ENCODE data around the gene SOWAHC. TPM values are rescaled to one million over a fixed set of nuclear protein-coding genes. Genes with fewer than 3 reads are reported as not detected.
A peak's percentile ranks its signal among the peaks of the same experiment; 100 is the strongest.

SOWAHC gene
- total RNA-seq, 1 donor from 2014 or later: 19.9 TPM

DNA sequence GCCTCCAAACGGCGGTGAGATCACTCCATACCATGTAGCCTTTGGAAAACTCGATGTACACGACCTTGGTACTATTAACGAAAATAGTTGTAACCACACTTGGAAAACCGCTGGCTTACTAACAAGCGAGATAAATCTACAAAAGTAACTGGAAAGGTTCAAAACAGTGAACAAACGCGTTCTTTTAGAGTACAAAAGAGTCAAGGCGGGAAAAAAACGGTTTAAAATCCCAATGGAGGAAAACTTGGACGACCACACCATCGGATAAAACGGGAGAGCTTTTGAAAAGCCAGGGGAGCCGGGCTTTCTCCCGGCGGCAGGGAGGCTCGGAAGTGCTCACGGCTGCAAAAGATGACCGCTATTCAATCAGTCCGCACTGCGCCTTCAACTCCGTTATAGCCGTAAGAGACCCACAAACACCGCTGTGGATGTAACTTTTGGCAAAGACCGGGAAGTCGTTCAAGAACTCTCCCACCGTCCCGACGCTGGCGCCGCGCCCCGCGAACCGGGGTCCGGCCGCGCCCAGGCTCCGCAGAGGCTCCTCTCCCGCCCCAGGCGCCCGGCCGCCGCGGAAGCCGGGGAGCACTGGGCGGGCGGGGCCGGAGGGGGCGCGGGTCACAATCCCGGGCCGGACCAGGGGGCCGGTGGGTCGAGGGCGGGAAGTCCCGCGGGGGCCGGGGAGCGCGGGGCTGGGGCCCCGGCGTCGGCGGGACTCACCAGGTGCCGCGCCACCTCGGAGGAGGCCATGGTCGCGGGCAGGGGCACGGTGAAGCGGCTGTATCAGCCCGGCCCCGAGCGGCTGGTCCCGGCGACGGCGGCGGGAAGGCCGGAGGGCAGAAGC lies 863 bp upstream of the SOWAHC start:
- Histone ChIP-seq H3K36me3 (no peaks in the 10 kb centered on the region), H3K4me3 (peak overlapping the region; percentile 62), H3K27me3 (no peaks in the 10 kb centered on the region), H3K9me3 (no peaks in the 10 kb centered on the region), H3K27ac (peak overlapping the region; percentile 93), H3K4me1 (peaks cover 35% of the 10 kb centered on the region)
- ATAC-seq (peak; percentile 58), DNase-seq (no peak)
- intact Hi-C loops (cut with DNase I): no loop called here
- TF ChIP-seq, protein P1, sequence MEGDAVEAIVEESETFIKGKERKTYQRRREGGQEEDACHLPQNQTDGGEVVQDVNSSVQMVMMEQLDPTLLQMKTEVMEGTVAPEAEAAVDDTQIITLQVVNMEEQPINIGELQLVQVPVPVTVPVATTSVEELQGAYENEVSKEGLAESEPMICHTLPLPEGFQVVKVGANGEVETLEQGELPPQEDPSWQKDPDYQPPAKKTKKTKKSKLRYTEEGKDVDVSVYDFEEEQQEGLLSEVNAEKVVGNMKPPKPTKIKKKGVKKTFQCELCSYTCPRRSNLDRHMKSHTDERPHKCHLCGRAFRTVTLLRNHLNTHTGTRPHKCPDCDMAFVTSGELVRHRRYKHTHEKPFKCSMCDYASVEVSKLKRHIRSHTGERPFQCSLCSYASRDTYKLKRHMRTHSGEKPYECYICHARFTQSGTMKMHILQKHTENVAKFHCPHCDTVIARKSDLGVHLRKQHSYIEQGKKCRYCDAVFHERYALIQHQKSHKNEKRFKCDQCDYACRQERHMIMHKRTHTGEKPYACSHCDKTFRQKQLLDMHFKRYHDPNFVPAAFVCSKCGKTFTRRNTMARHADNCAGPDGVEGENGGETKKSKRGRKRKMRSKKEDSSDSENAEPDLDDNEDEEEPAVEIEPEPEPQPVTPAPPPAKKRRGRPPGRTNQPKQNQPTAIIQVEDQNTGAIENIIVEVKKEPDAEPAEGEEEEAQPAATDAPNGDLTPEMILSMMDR (IDR thresholded peaks at IDR 0.05): no peak

DNA sequence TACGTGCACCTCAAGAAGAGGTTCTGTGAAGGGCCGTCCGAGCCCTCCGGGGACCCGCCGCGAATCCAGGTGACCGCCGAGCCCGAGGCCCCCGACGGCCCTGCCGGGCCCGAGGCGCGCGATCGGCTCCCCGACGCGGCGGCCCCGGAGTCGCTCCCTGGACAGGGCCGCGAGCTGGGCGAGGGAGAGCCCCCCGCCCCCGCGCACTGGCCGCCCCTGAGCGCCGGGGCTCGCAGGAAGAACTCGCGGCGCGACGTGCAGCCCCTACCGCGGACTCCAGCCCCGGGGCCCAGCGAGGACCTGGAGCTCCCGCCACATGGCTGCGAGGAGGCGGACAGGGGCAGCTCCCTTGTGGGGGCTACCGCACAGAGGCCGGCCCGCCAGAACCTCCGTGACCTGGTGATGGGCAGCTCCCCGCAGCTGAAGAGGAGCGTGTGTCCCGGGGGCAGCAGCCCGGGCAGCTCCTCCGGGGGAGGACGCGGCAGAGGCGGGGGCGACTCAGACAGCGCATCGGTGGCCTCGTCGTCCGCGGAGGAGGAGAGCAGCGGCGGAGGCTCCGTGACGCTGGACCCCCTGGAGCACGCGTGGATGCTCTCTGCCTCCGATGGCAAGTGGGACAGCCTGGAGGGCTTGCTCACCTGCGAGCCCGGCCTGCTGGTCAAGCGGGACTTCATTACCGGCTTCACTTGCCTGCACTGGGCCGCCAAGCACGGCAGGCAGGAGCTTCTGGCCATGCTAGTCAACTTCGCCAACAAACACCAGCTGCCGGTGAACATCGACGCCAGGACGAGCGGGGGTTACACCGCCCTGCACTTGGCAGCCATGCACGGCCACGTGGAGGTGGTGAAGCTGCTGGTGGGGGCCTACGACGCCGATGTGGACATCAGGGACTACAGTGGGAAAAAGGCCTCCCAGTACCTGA lies 812 bp downstream of the SOWAHC start:
- TF ChIP-seq, protein P1 (IDR thresholded peaks at IDR 0.05): no peak
- peak overlapping the region; percentile 62 for H3K4me3 ChIP-seq
- no peaks in the 10 kb centered on the region for H3K9me3 ChIP-seq
- DNase-seq: peak; percentile 77
- ATAC-seq: peak; percentile 0
- intact Hi-C loops (cut with DNase I): no loop called here
- peaks cover 28% of the 10 kb centered on the region for H3K4me1 ChIP-seq
- peaks cover 4% of the 10 kb centered on the region for H3K36me3 ChIP-seq
- no peaks in the 10 kb centered on the region for H3K27me3 ChIP-seq
- H3K27ac ChIP-seq: peak overlapping the region; percentile 93

DNA sequence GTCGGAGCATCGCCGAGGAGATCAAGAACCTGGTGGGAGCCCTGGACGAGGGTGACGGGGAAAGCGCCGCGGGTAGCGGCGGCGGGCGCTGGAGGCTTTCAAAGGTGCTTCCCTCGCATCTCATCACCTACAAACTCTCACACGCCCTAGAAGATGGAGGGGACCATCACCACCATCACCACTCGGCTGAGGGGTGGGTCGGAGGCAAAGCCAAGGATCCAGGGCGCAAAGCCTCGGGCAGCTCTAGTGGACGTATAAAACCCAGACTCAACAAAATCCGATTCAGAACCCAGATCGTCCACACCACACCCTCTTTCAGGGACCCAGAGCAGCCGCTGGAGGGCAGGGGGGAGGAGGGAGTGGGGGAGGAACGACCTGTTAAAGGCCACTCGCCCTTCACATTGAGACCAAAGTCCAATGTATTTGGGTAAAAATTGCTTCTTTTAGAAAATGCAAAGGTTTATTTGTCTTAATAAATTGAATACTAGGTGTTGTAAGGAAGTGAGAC lies 1.5 kb downstream of the SOWAHC start:
- TF ChIP-seq, protein P1 (IDR thresholded peaks at IDR 0.05): no peak
- H3K9me3 ChIP-seq: no peaks in the 10 kb centered on the region
- intact Hi-C loops (cut with DNase I): no loop called here
- H3K27me3 ChIP-seq: no peaks in the 10 kb centered on the region
- H3K4me1 ChIP-seq: peaks cover 28% of the 10 kb centered on the region
- peak overlapping the region; percentile 62 for H3K4me3 ChIP-seq
- ATAC-seq (no peak), DNase-seq (no peak)
- H3K36me3 ChIP-seq: peaks cover 4% of the 10 kb centered on the region
- H3K27ac ChIP-seq: no peak overlapping the region

DNA sequence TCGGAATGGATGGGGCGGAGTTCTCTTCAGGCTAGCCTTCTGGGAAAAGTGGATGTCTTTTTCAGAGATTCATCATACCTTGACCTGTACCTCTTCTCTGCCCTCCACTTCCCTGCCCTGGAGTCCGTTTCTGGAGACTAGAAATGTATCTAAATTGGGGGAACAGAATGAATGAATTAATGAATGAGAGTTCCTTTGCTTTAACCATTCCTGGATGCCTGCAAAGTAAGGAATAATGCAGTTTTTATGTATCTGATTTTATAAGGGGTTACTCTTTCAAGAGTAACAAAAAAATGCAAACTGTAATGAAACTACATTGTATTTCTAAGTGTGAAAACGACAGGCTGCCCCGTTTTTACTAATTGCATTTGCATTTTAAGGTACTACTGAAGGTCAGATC lies 2.0 kb downstream of the SOWAHC start:
- DNase-seq: no peak
- intact Hi-C loops (cut with DNase I): no loop called here
- H3K36me3 ChIP-seq: peaks cover 4% of the 10 kb centered on the region
- H3K4me1 ChIP-seq: peaks cover 28% of the 10 kb centered on the region
- no peaks in the 10 kb centered on the region for H3K9me3 ChIP-seq
- no peaks in the 10 kb centered on the region for H3K27me3 ChIP-seq
- TF ChIP-seq, protein P1 (IDR thresholded peaks at IDR 0.05): no peak
- H3K4me3 ChIP-seq: peak overlapping the region; percentile 62
- no peak overlapping the region for H3K27ac ChIP-seq
- ATAC-seq: no peak

DNA sequence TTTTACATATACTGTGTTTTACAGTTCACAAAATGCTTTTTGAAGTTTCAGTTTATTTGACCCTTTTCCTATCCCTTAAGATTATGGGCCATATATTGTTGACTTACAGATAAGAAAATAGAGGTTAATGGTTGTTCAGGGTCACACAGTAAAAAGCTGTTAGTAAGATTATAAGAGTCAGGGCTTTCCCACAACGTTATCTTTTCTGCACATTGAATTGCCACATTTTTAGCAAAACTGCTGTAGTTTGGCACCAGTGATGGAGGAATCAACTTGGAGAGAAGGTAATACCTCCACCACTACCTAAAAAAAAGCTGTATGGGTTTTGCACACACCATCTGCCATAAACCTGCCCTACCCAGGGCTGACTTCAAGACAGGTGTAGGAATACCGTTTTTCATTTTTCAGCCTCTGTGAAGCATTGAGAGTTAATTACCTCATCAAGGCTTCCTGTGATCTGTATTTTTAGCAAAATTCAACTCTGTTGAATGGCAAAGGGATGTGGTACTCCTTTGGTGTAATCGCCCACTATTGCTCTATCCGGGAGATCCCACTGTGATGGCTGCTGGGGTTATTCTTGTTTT lies 5.0 kb downstream of the SOWAHC start:
- no peak overlapping the region for H3K27ac ChIP-seq
- no peaks in the 10 kb centered on the region for H3K27me3 ChIP-seq
- TF ChIP-seq, protein P1 (IDR thresholded peaks at IDR 0.05): no peak
- DNase-seq: no peak
- no peaks in the 10 kb centered on the region for H3K9me3 ChIP-seq
- intact Hi-C loops (cut with DNase I): no loop called here
- H3K4me3 ChIP-seq: no peak overlapping the region
- no peak for ATAC-seq
- H3K36me3 ChIP-seq: peaks cover 4% of the 10 kb centered on the region
- peaks cover 17% of the 10 kb centered on the region for H3K4me1 ChIP-seq

All from upper lobe of right lung (tissue), 1 donor.